HG02588 (cell line): ENCODE data around the gene TMEM94.
"Not testable (repeated sequence)": the region's sequence is repeated elsewhere in the genome, so short reads cannot be mapped to it uniquely, and the experiment has no call there.

ENCODE experiments used
- ATAC-seq: cut with Tn5 transposase; IDR thresholded peaks from one replicate; pipeline ENCODE4 v1.9.1; 2021; ENCODE audit warnings: mild to moderate bottlenecking, moderate library complexity; ENCODE audit not compliant: unreplicated experiment

The TMEM94 gene

GRCh38 chr17:75456417-75457046 is at the start of gene TMEM94:
TMEM94 (plus strand) TSS chr17:75456635; CDS start chr17:75471906, 15,271 bp downstream.
- ATAC-seq = peak; percentile 85

- no peak for ATAC-seq
Observed at GRCh38 chr17:75407655-75408352, 48.6 kb upstream of the TMEM94 start.

- no peak for ATAC-seq
Observed at GRCh38 chr17:75410141-75410540, 46.3 kb upstream of the TMEM94 start.

GRCh38 chr17:75411328-75412067 is 44.9 kb upstream of the TMEM94 start:
- no peak for ATAC-seq

- no peak for ATAC-seq
Observed at GRCh38 chr17:75412455-75413317, 43.7 kb upstream of the TMEM94 start.

GRCh38 chr17:75414488-75414887 is 41.9 kb upstream of the TMEM94 start:
- ATAC-seq = no peak

GRCh38 chr17:75416006-75416405 is 40.4 kb upstream of the TMEM94 start:
- ATAC-seq = no peak

GRCh38 chr17:75417054-75417580 is 39.3 kb upstream of the TMEM94 start:
- no peak for ATAC-seq

GRCh38 chr17:75418531-75418930 is 37.9 kb upstream of the TMEM94 start:
- no peak for ATAC-seq

- ATAC-seq = no peak
Observed at GRCh38 chr17:75428543-75429469, 27.6 kb upstream of the TMEM94 start.

- no peak for ATAC-seq
Observed at GRCh38 chr17:75430159-75430974, 26.1 kb upstream of the TMEM94 start.

GRCh38 chr17:75433218-75433783 is 23.1 kb upstream of the TMEM94 start:
- no peak for ATAC-seq

- ATAC-seq = not testable (repeated sequence)
Observed at GRCh38 chr17:75434433-75434832, 22.0 kb upstream of the TMEM94 start.

GRCh38 chr17:75437404-75437803 is 19.0 kb upstream of the TMEM94 start:
- ATAC-seq = not testable (repeated sequence)

GRCh38 chr17:75439287-75439686 is 17.1 kb upstream of the TMEM94 start:
- ATAC-seq = no peak

GRCh38 chr17:75440738-75441448 is 15.5 kb upstream of the TMEM94 start:
- ATAC-seq = no peak

- no peak for ATAC-seq
Observed at GRCh38 chr17:75442168-75443103, 14.0 kb upstream of the TMEM94 start.
